Measurements from ENCODE around the gene ZNF441. TPM values are rescaled to one million over a fixed set of nuclear protein-coding genes. Genes with fewer than 3 reads are reported as not detected.

ZNF441 gene
- total RNA-seq, 1 experiment from 2014 or later, result 0.85 TPM

DNA sequence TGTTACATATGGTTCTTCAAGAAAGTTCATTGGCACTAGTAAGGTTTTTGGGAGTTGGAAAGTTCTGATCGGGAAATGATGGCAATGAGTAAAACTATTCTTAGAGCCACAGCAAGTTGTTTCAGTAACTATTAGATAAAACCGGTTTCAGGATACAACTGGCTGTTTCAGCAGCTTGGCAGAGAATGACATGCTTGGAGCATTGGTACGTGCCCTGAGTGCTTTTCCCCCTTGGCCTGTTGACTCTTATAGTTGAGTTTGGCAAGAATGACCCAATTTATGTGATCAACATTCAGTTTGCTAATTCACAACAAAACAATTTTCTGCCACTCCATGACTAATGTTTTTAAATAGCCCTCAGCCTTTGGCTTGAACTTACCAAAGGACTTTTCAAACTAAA is 20.7 kb downstream of the ZNF441 start:
- peaks cover 62% of the 10 kb centered on the region in 2 experiments for H3K9me3 Mint-ChIP-seq
- no peaks in the 10 kb centered on the region for H3K23me2 ChIP-seq (ENCODE audit: insufficient read length, low read depth, low read length, poor library complexity, severe bottlenecking)

More for the DNA sequence above, 20.7 kb downstream of the ZNF441 start:
- H3K23ac ChIP-seq (ENCODE audit: insufficient read length, low read depth, low read length), result no peak overlapping the region
- H3K27ac ChIP-seq (ENCODE audit: insufficient read length, low read depth, low read length), result no peak overlapping the region
- no peak overlapping the region for H4K91ac ChIP-seq (ENCODE audit: insufficient read length, low read depth, low read length)
- H3K4ac ChIP-seq (ENCODE audit: low read depth, low read length), result no peak overlapping the region
- H2BK20ac ChIP-seq (ENCODE audit: low read depth, low read length, poor library complexity, severe bottlenecking), result no peak overlapping the region
- H2BK5ac ChIP-seq (ENCODE audit: insufficient read length, low read length), result no peak overlapping the region
- H3K18ac ChIP-seq (ENCODE audit: insufficient read length, low read depth, low read length), result no peak overlapping the region
- H3K9ac ChIP-seq (ENCODE audit: extremely low read depth, insufficient read length, low read length), result no peak overlapping the region
- no peaks in the 10 kb centered on the region for H4K20me1 ChIP-seq (ENCODE audit: control insufficient read depth, insufficient read depth, insufficient read length)
- H2AFZ ChIP-seq (ENCODE audit: low read length), result no peak overlapping the region
- no peak overlapping the region for H4K8ac ChIP-seq (replicated peaks; ENCODE audit: insufficient read length, low read depth, low read length)
- no peak overlapping the region for H4K5ac ChIP-seq (ENCODE audit: insufficient read length, low read depth, low read length)
- WGBS (ENCODE audit: extremely low coverage, insufficient read length, low lambda C conversion rate), result no CpG with 5 or more reads among the region's 3 CpGs
- no peak overlapping the region for H2BK12ac ChIP-seq (ENCODE audit: insufficient read length, low read depth, low read length)
- H2AK5ac ChIP-seq (ENCODE audit: insufficient read length, low read length), result no peak overlapping the region
- Mint-ChIP-seq H3K27ac (no peak overlapping the region), H3K36me3 (ENCODE audit: insufficient read depth in 1 of 3, low read depth in 3 of 3) (peaks cover 0 to 14% (median 2%) of the 10 kb centered on the region in 3 experiments; a peak in 3 of 7 replicates), H3K4me1 (no peaks in the 10 kb centered on the region), H3K27me3 (ENCODE audit: low read depth) (peaks cover 42% of the 10 kb centered on the region), H3K4me3 (no peak overlapping the region)
- H3K4me2 ChIP-seq (ENCODE audit: insufficient read depth, insufficient read length, low read length), result no peak overlapping the region
- H3K14ac ChIP-seq (ENCODE audit: insufficient read depth, low read length), result no peak overlapping the region
- TF ChIP-seq, protein P1, sequence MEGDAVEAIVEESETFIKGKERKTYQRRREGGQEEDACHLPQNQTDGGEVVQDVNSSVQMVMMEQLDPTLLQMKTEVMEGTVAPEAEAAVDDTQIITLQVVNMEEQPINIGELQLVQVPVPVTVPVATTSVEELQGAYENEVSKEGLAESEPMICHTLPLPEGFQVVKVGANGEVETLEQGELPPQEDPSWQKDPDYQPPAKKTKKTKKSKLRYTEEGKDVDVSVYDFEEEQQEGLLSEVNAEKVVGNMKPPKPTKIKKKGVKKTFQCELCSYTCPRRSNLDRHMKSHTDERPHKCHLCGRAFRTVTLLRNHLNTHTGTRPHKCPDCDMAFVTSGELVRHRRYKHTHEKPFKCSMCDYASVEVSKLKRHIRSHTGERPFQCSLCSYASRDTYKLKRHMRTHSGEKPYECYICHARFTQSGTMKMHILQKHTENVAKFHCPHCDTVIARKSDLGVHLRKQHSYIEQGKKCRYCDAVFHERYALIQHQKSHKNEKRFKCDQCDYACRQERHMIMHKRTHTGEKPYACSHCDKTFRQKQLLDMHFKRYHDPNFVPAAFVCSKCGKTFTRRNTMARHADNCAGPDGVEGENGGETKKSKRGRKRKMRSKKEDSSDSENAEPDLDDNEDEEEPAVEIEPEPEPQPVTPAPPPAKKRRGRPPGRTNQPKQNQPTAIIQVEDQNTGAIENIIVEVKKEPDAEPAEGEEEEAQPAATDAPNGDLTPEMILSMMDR (conservative IDR thresholded peaks at IDR 0.05), result no peak
- H3K4me1 ChIP-seq (ENCODE audit: insufficient read depth, low read length), result no peaks in the 10 kb centered on the region
- no peak overlapping the region for H3T11ph ChIP-seq (ENCODE audit: low read length)
- no peak for DNase-seq
- H3K9me3 ChIP-seq (ENCODE audit: control insufficient read depth, low read depth, low read length), result no peaks in the 10 kb centered on the region
- no peaks in the 10 kb centered on the region for H3K79me1 ChIP-seq (ENCODE audit: insufficient read depth, low read depth, low read length, poor library complexity, severe bottlenecking)
- no peaks in the 10 kb centered on the region for H3K27me3 ChIP-seq (ENCODE audit: insufficient read depth, low read length)
- no peaks in the 10 kb centered on the region for H3K79me2 ChIP-seq (ENCODE audit: insufficient read depth, low read length)
- no peak overlapping the region for H2BK120ac ChIP-seq (ENCODE audit: low read depth, low read length, poor library complexity, severe bottlenecking)
- no peak overlapping the region for H2BK15ac ChIP-seq (ENCODE audit: low read depth, low read length)
- H3K56ac ChIP-seq (ENCODE audit: insufficient read length, low read depth, low read length), result no peak overlapping the region
